GM10847 (cell line): ENCODE data around the gene SSX2IP.

Experiments
- POLR2A ChIP-seq: IDR thresholded peaks from 2 replicates; pipeline ENCODE4 v1.6.1; 2011; ENCODE audit not compliant: insufficient read length; ENCODE audit errors: extremely low read depth

SSX2IP gene

DNA sequence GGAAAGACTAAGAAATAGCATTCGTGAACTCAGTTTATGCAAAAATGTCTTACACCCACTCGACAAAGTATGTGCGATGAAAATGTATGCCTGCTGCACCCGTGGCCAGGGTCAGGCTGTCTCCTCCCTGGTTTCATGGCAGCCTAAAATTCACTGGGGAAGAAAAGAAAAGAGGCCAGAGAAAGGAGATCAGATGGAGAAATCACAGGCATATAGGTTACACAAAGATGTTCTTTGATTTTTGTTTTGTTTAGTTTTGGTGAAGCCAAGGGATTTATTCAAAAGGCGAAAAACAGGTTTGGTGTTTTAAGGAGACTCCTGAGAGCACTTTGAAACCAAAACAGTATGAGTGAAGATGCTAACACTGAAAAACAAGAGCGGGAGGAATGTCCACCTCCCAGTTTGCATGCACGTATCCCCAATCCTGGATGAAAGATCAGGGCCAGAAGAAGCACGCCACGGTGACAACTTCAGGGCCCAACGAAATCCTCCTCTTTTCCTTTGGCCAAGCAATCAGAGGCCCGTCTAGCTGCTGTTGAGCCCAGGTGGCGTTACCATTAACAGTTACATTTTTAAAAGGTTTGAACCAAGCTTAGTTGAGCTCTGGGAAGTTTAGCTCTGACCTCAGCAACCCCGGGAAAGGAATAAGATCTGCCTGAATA lies 992 bp upstream of the SSX2IP start:
- TF ChIP-seq POLR2A = no peak

DNA sequence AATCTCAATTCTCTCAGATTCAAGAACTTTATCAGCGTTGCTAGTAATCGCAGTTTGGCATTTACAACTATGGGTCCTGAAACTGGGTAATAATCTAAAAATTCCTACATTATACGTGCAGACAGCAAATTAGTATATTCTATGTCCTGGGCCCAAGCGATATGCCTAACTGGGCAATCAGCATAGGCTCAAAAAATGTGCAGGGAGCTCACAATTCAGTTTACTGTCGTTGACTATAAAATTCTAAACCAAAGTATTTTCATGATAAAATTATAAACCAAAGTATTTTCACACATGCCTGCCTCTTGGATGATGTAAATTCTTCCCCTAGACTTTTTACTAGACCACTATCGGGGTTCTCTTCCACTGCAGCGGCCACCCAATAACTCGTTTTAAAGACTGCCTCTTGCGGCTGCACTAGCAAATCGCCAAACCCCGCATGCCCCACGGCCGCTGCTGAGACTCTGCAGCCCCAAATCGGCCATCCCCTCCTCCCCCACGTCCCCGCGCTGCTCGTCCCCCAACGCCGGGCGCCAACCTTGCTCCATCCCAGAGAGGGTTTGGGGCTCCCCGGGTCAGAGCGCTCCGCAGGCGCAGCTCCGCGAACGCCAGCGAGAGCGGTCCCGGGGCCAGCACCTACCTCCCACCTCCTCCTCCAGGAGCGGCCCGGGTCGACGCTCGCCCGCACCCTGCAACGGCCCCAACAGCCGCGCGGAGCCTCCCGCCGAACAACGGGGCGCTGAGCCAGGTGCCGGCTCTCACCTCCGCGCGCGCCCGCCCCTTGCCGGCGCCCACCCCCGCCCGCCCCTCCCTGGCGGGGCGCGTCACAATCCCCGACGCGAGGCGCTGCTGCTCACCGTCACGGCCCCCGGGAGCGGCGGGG lies 506 bp downstream of the SSX2IP start:
- TF ChIP-seq POLR2A = no peak

DNA sequence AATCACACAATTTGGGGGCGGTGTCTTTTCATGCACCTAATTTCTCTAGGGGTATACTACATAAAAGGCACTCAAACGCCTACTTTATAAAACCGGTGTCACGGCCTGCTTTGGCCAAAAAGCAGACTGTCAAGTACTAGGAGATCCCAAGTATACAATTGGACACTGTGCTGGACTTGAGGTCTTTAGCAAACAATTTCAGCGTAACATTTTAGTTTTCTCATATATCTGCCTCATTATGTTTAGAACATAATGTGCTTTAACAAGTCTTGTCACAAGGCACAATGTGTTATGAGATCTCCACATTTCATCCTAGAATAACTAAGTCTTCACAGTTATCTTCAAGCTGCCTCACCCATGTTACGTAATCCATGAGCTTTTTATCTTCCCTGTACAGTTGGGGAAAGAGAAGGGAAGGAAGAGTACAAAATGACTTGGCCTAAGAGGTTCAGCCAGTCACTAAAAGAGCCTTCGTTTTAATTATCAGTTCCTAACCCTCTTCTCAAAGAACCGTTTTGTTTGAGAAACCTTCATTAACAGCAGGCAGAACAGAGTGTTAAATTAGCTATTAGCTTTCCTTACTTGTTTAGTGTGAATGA lies 1.7 kb downstream of the SSX2IP start:
- no peak for TF ChIP-seq POLR2A

DNA sequence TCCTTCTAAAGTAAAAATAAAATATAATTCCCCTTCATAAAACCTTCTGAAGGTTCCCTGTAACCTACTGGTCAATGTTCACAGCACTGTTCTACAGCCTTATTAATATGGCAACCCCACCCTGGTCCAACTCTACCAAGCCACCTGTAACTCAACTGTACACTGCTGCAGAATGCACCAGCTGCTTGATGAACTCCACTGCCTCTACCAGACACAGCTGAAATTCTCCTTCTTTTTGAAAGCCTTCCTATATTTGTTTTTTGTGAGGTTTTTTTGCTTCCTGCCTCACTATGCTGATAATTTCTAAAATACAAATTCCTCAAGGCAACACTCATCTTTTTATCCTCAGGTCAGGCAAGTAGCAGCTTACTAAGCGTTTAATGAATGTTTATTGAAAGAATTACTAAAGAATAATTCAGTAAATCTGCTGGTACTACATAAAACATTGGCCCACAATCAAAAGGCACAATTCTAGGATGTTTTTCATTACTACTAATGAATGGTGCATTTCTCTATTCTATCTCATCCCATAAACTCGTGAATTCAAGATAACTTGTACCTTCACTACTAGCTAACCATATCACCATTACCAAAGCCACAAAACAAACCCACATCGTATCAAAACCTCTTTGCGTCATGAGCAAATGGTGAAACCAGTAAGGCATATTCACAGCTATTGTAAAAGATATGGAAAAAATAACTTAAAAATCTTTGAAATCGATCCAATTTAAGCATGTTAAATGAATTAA lies 2.4 kb downstream of the SSX2IP start:
- TF ChIP-seq POLR2A = no peak

DNA sequence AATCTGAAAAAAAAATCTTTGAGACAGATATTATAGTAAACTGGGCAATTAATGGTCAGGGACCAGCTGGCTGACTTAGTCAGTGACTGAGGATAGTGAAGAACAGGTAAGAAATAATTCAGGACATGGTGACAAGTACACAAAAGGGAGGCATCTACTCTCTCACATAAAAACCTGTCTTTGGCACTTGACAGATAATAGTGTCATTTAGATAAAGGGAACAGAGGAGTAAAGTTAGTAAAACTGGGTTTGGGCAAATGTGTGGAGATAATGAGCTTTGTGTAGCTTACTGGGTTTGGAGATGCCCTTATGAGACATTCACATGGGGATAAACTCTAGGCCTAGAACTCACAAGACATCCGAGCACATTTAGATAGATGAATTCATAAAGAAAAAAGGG lies 4.0 kb downstream of the SSX2IP start:
- no peak for TF ChIP-seq POLR2A

DNA sequence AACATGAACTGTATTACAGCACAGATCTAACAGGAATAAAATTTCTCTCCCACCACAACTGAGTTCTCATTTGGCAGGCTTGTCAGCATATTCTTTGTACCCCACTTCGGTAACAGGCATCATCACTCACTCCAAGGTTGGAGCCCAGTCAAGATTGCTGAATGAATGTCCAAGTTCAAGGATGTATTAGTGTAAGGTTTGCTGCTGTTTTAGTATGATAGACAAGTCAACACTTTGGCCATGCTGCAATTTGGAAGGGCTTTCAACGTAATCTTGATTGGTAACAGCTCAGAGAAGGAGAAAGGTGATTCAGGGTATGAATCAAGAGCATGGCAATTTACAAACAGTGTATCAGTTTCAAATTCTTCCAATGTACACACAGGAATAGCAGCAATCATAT lies 6.8 kb downstream of the SSX2IP start:
- TF ChIP-seq POLR2A = no peak

DNA sequence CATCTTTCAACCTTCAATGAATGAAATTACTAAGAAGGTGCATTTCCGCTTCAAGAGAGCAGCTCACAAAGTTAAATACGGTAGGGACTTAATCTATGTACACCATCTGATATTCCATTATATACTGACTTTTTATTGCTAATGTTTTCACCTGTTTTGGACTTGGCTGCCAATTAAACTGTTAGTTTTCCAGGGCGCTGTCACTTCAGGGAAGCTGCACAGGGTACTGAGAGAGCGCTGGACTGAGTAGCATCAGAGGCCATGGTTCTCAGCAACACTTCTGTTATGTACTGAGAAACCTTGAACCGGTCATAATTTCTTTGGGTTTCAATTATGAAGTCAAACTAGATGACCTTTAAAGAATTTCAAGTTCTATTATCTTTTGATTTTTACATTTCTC lies 8.2 kb downstream of the SSX2IP start:
- no peak for TF ChIP-seq POLR2A

DNA sequence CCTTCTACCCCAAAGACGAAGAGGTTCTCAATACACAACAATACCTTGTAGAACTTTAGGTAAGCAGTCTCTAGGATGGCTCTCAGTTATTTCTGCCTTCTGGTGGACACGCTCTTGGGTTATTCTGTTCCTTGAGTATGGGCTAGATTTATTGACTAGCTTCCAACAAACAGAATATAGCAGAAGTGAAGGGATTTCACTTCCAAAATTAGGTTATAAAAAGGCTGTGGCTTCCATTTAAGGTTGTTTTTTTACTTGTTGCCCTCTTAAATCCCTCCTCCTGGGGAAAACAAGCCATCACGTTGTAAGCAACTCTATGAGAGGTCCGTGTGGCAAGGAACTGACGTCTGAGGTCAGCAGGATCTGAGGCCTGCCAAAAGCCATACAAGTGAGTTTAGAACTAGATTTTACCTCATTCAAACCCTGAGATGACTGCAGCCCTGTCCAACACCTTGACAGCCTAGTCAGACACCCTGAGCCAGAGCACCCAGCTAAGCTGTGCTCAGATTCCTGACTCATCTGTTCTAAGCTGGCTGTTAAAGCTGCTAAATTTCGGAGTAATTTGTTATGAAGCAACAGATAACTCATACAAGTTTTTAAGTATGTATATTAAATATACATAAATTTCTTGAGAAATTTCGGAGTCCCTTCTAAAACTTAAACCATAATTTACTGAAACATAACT lies 12.7 kb downstream of the SSX2IP start:
- no peak for TF ChIP-seq POLR2A

DNA sequence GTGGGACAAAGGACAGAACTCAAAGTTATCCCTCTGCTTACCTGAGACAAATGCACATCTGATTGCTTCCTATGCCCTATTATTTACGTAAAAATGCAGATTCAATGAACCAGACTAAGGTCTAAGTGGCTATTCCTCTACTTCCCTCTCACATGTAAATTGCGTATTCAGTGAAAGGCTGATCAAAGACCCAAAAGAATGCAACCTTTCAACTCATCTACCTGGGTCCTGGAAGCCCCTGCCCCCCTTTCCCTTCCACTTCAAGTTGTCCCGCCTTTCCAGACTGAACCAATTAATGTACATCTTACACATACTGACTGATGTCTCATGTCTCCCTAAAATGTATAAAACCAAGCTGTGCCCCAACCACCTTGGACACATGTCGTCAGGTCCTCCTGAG lies 14.6 kb downstream of the SSX2IP start:
- TF ChIP-seq POLR2A = no peak

DNA sequence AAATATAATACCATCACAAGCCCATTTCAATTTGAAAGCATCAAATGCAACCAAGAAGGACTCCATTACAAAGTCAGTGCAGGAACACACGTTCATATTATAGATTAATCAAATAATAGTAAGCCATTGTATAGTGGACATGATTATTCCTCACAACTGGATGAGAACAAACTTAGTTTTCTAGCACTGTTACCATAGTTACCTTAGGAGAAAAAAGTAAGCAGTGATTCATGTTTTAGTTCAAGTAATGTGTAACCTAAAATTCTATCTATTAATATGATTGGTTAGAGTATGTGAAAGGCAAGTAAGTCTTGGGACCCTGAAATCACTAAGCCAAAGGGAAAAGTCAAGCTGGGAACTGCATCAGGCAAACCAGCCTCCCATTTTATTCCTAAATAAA lies 15.2 kb downstream of the SSX2IP start:
- TF ChIP-seq POLR2A = no peak

DNA sequence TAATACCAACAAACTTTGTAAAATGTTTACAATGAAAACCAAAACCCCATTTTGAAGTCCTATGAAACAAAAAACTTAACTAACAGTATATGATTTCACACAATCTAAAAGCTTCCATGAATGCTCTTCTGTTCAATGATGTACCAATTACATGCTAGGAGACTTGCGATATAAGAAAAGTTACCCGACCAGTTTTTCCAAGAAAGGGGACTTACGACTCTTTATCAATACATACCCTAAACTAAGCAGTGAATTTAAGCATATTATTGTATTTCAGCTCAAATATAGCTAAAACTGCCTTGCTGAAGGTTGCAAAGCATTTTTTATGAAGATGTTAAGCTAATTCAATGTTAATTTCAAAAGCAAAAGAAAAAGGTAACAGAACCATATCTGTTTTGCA lies 15.6 kb downstream of the SSX2IP start:
- TF ChIP-seq POLR2A = no peak

DNA sequence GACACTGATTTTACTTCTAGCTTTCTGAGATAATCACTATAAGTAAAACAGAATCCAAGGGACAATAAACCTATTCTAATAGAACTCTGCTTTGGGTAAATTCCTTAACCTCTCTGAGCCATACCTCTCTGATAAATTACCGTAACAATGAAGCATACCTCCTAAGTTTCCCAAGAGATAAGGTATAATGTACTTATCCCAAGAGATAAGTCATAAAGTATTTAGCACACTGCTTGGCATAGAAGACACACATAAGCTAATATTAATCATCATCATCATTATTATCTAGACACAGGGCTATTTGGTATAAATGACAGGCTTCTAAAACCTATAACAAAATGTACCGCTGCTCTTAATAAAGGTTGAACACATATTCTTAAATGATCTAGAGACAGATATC lies 16.2 kb downstream of the SSX2IP start:
- TF ChIP-seq POLR2A = no peak

DNA sequence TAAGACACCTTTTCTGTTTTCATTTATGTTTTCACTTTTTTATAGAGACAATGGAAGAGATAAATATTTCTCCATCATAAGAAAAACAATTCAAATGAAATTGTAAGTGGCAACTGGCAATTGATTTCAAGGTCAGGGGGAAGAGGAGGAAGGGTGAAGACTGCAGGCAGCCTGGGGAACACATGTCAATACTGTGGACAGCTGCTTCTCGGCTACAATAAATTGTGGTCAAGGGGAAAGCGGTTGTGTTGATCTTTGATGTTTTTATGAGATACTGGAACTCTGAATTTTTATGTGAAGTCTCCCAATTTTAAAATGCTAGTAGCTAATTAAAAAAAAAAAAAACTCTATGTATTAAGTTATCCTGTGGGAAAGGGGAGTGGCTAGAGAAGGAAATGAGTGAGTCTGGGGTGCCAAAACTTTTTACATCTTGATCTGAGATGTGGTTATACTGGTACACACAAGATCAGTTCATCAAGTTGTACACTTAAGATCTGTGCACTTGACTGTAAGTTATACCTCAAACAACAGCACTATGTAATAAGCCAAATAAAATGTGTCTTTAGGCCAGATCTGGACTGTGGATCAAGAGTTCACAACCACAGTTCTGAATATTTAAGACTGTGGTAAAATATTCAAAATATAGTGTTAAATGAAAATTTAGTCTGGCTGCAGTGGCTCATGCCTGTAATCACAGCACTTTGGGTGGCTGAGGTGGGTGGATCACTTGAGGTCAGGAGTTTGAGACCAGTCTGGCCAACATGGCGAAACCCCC lies 18.0 kb downstream of the SSX2IP start:
- TF ChIP-seq POLR2A = no peak

DNA sequence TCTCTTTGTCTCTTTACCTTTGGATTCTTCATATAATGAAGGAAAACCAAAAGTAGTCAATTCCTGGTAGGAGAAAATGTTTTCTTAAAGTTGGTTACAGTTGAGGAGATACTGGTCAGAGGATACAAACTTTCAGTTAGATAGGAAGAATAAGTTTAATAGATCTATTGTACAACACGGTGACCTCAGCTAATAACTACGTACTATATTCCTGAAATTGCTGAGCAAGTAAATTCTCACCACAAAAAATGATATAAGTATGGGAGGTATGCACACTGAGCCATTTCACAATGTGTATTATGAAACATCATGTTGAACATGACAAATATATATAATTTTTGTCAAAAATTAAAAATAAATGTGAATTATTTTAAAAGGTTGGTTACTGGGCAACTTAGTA lies 20.4 kb downstream of the SSX2IP start:
- TF ChIP-seq POLR2A = no peak

DNA sequence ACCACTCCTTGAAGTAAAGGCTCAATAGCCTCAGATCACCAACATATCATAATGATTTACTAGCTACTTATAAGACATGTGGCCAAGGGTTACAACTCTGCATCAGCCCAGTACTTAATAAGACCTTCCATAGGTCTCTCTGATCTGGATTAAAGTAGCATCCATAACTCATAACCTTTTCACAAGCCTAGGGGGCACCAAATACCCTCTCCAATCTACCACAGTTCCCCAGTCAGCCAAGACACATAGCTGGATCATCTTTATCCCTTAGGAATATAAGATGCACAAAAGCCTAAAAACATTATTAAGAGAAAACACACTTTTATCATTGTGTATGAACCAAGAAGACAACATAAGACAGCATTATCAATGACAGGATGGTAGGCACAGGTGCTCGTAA lies 22.1 kb downstream of the SSX2IP start:
- TF ChIP-seq POLR2A = no peak
